HCT116 (cell line): ENCODE results near the gene JSRP1.

Source experiments
- CTCF ChIP-seq, 3 experiments: fragments of 200-600 bp in 1 of 3; sonication (generic) in 1 of 3; IDR thresholded peaks in 2 of 3; conservative IDR thresholded peaks in 1 of 3; 2 replicates each; pipeline ENCODE4 v1.5.1; 2012 to 2017; ENCODE audit warnings: low read depth in 2 of 3, low read length in 2 of 3, antibody characterized with exemption in 1 of 3, borderline replicate concordance in 1 of 3, control low read depth in 1 of 3, mild to moderate bottlenecking in 1 of 3, mixed read lengths in 1 of 3, mixed run types in 1 of 3, moderate library complexity in 1 of 3; ENCODE audit not compliant: insufficient read depth in 1 of 3
- EZH2 ChIP-seq: fragments of 200-600 bp; sonication (generic); IDR thresholded peaks from 2 replicates; pipeline ENCODE4 v1.6.1; 2017; ENCODE audit warnings: antibody characterized with exemption, mixed run types
- EZH2phosphoT487 ChIP-seq: fragments of 200-600 bp; IDR thresholded peaks from 2 replicates; pipeline ENCODE4 v1.6.1; 2018; ENCODE audit warnings: antibody characterized with exemption, borderline replicate concordance
- JUND ChIP-seq: IDR thresholded peaks from 2 replicates; pipeline ENCODE4 v1.6.1; 2012
- POLR2A ChIP-seq: IDR thresholded peaks from 2 replicates; pipeline ENCODE4 v1.7.0; 2011; ENCODE audit warnings: borderline replicate concordance; ENCODE audit not compliant: insufficient read depth, insufficient read length; ENCODE audit errors: extremely low read depth
- POLR2AphosphoS5 ChIP-seq: IDR thresholded peaks from 2 replicates; pipeline ENCODE4 v1.6.1; 2011; ENCODE audit warnings: mild to moderate bottlenecking, low read depth, low read length, moderate library complexity
- RAD21 ChIP-seq: IDR thresholded peaks from 2 replicates; pipeline ENCODE4 v1.6.1; 2012; ENCODE audit warnings: low read depth, mild to moderate bottlenecking
- SP1 ChIP-seq: IDR thresholded peaks from 2 replicates; pipeline ENCODE4 v1.6.1; 2012; ENCODE audit warnings: low read depth
- ZBTB33 ChIP-seq: IDR thresholded peaks from 2 replicates; pipeline ENCODE4 v1.6.1; 2011; ENCODE audit warnings: mild to moderate bottlenecking, low read length, moderate library complexity; ENCODE audit not compliant: insufficient replicate concordance; ENCODE audit errors: extremely low read depth
- ZFX ChIP-seq: fragments of 450-650 bp; IDR thresholded peaks from 2 replicates; pipeline ENCODE4 v1.6.1; 2017

- TF ChIP-seq EZH2phosphoT487 = no peak
- no peak for TF ChIP-seq CTCF (IDR thresholded peaks at IDR 0.05 in 2 of 3, conservative IDR thresholded peaks at IDR 0.05 in 1 of 3; ENCODE audit: borderline replicate concordance in 1 of 3, insufficient read depth in 1 of 3, low read depth in 2 of 3, low read length in 2 of 3)
- TF ChIP-seq ZFX = no peak
- no peak for TF ChIP-seq RAD21
- TF ChIP-seq ZBTB33 = no peak
- no peak for TF ChIP-seq SP1
- no peak for TF ChIP-seq EZH2
- TF ChIP-seq JUND = no peak
- TF ChIP-seq POLR2A = no peak
- no peak for TF ChIP-seq POLR2AphosphoS5
These were observed 38.6 kb downstream of the JSRP1 start for GRCh38 chr19:2217591-2217990.
